GM21825 (cell line): ENCODE results near the gene THSD7A.

Experiments used
- ATAC-seq: cut with Tn5 transposase; IDR thresholded peaks from one replicate; pipeline ENCODE4 v1.9.1; 2021; ENCODE audit warnings: mild to moderate bottlenecking, moderate library complexity; ENCODE audit not compliant: unreplicated experiment

Gene THSD7A

DNA sequence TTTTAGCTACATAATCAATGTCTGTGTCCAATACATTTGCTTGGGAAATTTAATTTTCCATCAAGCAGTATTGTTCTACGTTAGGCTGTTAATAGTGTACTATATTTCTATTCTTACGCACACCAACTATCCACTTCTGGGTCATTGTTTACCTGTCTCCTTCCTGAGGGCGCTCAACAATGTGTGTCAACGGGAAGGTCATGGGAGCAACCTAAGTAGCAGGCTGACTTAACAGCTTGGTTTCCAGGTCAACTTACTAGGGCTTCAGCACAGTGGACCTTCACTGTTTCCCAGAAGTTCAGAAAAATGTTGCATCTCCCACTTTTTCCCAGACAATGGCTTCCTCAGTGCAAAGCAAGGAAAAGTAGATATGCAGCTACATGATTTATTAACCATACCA is 13.7 kb downstream of the THSD7A start:
- ATAC-seq = no peak

DNA sequence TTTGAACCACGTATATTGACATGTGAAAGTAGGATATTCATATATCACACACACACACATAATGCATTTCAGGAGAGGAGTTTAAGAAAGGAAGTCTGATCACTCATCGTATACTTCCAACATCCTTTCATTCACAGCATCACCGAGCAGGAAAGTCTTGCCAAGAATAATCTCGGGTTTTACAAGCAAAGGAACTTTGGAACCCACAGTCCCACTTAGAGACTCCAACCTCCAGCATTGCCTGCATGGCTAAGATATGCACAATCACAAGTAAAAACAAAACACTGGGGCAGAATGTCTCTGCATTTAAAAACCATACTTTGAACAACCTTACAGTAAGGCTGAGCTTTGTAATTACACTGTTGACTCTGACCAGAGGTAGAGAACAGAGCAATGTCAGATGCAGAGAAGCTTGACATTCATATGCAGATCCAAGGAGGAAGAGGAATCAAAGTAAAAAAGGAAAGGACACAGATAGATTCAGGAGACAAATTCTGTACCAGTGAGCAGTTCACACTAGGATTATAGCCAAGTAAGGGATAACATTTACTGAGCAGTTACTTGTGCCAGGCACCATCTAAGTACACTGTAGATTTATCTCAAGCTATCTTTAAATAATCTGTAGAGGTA is 14.8 kb downstream of the THSD7A start:
- ATAC-seq = no peak

DNA sequence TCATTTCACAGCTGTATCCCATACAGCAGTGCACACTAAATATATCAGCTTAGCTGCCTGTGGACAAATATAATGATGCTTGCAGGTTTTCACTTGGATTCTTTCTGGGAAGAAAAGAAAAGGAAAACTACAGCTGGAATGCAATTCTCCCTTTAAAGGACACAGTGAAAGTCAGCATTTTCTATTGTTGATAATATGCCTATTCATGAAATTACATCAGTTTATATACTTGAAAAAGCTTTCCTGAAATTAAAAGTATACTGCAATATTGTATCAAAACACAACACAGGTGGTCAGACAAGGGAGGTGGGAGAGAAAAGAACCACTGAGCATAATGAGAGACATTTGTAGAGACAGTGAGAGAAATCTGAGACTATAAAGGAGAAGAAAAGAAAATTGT is 20.3 kb downstream of the THSD7A start:
- ATAC-seq = no peak

DNA sequence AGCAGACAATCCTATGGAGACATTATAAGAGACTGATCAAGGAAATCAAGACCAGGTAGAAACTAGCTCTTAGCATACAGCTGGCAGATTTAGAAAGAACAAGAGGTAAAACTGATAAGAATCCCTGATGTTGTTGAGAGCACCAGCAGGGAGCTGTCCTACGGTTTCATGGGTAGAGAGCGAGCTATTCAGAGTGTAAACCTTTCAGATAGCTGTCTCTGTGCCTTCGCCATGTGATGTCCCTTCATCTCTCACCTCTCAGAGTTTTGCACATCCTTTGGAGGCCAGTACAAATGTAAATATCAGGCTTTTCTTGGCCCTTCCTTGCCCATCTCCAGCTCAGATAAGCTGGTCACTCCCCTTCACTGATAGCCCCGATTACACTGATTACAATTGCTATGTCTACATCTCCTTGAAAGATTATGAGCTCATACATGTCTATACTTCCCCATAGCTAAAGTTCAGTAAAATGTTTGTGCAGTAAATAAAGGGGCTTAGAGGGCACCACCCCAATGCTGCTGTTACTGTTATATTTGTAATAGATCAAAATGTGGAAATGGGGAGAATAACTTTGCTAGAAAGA is 21.9 kb downstream of the THSD7A start:
- ATAC-seq = no peak

DNA sequence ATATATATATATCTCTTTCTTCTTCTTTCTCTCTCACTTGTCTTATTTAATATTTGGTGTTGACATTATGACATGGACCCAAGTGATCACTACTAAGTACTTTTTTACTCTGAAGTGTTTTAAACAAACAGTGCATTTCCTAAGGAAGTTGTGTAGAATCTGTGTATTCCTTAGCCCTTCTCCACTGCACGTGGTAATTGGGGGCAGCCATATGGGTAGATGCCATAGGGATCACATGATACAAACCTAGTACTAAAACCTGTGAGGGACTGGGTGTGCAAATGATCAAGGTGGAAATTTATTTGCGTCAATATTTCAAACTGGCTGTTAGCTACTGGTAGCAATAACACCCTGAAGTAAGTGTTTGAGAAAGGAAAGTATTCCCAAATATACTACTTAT is 25.0 kb downstream of the THSD7A start:
- no peak for ATAC-seq

DNA sequence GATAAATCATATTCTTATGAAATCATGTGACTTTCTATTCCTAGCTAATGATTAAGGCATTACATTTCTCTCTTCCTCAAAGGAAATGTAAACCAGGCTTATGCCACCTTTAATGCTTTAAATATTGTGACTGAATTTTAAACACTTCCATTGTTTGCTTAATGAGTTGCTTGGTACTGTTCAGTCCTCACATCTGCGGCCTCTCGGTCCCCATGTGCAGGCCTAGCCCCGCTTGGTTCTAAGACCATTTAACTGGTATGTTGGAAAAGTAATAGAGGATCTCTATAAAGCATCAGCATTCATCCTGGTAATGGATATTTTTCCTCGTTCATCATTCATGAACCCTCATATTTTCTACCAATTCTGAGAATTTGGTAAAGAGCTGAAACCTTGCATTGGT is 27.4 kb downstream of the THSD7A start:
- no peak for ATAC-seq

DNA sequence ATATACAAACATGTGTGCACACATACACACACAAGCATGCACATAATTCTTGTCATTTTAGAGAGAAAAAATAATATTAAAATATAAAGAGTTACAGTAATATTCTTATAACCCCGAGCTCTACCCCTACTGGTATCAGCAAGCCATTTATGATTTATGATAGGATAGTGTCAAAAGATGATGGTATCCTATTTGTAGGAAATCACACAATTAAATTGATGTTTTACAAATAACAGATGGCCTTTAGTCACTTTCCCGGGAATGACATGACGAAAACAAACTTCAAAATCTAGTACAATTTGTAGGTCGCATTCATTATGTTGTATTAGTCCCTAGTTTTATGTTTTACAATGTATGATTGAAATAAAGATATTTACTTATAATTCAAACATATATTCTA is 36.8 kb downstream of the THSD7A start:
- no peak for ATAC-seq

DNA sequence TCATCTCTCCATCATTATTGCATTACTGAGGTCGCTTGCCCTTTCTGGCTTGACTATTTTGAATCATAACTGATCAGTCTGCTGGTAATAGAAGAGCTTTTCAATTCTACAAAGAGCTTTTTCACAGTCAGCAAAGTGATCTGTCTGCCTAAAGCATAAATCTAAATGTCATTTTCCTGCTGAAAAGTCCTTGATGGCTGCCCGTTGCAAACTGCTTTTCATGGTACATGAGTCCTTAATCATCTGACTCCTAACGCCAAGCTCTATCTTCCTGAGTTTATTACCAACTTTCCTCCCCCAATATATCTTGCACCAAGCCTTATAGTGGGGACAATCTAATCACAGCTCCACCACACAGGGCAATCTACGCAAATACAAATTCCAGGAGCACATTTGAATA is 39.8 kb downstream of the THSD7A start:
- no peak for ATAC-seq

DNA sequence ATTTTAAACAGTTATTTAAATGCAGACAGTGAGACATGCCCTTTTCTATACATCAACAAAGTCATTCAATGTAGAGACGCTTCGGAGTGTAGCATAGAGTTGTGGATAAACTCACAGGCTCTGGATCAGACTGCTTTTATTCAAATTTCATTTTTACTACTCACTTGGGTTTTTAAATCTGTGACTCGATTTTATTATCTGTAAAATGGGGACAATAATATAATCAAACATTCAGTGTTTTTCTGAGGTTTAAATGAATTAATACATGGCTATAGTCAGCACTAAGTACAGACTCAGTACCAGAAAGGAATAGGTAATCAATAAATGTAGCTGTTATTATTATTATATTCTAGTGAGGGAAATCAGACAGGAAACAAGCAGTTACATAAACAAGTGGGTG is 43.4 kb downstream of the THSD7A start:
- no peak for ATAC-seq

DNA sequence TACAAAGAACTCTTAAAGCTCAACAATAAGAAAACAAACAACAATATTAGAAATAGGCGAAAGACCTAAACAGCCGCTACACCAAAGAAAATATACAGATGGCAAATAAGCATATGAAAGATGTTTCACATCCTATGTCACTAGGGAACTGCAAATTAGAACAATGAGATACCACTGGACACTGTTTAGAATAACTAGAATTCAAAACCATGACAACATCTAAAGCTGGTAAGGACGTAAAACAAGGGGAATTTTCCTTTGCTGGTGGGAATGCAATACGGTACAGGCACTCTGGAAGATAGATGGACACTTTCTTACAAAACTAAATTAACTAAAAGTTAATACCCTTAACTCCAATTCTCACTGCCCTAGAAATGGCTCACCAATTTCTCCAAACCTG is 44.5 kb downstream of the THSD7A start:
- ATAC-seq = no peak

DNA sequence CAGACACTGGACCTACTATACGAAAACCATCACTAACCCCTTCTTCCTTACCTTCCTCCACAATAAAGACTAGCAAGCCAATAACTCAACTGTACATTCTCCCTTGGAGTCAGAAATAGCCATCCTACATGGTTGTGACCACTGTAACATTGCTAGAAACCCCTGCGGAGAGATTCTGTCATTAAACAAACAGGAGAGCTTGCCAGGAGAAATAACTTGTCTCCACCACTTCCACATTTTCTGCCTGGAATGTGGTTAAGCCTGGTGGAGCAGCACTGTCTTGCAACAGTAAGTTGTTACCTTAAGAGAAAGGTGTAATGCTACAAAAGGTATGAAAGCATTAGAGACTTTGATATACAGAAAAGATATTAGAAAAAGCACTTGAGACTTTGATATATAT is 45.8 kb downstream of the THSD7A start:
- ATAC-seq = no peak

DNA sequence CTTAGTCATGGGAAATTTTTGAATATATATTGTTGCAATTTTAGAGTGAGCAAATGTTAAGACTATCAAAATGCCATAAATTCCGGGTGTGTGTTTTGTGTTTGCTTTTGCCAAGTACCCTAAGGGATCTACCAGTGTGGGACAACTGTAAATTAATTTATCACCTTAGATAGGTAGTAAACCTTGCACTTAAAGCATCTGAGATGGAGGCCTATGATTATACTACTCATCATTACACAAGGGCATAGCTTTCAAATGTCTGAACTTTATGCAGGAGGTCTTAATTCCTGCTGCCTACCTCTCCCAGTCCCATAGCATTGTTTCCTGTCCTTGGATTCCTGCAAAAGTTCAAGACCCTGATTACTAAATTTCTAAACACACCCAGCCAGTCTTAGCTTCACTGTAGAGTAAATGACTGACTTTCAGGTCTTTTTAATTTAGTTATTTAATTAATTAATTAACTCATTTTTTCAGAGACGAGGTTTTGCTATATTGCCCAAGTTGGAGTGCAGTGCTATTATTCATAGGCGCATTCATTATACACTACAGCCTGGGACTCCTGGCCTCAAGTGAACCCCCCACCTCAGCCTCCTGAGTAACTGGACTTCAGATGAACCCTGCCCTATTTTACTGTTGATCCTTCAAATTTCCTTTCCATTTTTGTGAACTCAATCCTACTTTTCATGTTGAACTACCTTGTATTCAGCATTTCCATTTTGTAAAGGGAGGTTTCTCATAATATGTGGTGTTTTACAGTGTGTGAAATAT is 47.0 kb downstream of the THSD7A start:
- ATAC-seq = no peak

DNA sequence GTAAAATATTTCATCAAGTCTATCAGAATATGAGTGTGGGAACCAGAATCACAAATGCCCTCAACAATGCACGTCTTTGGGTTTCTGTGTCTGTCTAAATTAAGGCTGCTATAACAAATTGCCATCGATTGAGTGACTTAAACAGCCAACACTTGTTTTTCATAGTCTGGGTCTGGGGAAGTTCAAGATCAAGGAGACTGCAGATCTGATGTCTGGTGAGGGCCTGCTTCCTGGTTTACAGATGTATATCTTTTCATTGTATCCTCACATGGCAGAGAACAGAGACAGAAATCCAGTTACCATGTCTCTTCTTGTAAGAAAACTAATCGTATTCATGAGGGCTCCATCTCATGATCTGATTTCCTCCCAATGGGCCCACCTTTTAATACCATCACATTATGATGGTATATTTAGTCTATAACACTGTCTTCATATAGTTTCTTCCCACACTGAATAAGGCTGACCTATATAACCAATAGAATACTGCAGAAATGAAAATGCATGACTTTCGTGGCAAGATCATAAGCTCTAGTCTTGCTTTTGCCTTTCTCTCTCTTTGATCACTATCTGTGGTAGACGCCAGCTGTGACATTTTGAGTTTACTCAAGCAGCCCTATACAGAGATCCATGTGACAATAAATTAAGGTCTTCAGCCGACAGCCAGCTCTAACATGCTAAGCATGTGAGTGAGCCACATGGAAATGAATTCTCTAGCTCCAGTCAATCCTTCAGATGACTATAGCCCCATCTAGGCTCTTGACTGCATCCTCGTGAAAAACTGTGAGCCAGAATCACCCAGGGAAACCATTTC is 51.9 kb downstream of the THSD7A start:
- ATAC-seq = no peak

DNA sequence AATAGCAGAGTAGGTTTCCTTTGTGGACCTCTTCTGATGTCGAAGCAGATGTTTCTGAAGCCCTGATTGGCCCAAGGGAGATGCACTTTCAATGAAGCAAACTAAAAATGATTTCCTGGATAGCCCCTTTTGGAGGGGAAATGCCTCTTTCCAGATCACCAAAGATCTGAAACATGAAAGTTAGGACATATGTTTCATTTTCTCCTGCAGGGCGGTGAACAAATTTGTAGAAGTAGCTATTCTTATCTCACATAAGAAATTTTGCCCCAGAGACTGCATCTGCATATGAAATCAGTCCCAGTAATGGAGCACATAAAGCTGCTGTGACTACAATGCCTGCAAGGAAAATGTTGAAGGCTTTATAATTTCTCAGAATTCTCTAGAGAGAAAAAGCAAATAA is 56.0 kb downstream of the THSD7A start:
- no peak for ATAC-seq

DNA sequence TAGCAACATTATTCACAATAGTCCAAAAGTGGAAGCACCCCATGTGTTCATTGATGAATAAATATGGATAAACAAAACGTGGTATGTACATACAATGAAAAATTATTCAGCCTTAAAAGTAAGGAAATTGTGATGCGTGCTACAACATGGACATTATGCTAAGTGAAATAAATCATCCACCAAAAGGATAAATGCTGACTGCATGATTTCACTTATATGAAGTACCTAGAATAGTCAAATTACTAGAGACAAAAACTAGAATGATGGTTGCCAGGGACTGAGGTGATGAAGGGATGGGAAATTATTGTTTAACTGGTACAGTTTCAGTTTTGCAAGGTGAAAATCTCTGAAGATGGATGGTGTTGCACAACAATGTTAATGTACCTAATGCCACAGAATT is 56.6 kb downstream of the THSD7A start:
- no peak for ATAC-seq

DNA sequence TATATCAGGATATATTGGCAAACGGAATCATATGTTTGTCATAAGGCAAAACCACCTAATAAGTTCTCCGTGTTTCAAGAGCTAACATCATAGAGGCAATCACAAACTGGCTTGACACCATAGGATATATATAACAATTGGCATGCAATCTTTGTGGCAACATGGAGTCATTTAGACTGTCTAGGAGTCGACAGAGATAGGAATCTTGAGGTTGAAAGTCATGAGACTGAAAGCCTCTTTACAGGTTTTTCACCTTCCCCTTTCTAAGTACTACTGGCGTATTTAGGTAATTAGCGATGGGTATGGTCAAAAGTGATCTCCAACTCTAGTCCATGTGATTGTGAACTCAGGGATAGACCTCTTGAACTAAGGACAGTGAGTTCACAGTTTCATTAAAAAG is 63.7 kb downstream of the THSD7A start:
- no peak for ATAC-seq

DNA sequence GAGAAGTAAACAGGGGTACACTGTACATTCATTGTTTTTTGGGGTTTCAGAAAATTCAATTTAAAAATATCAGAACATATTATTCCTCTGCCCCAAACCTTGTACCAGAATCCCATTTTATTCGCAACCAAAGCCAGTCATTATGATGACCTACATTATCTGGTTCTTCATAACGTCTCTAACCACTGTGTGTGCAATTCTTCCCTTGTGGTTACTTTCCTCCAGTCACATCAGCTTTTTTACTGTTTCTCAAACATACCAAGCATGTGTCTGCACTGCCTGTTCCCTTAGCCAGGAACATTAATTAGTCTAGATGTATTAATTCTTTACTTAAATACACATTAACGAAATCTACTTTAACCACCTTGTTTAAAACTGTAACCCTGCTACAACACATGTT is 64.8 kb downstream of the THSD7A start:
- no peak for ATAC-seq

DNA sequence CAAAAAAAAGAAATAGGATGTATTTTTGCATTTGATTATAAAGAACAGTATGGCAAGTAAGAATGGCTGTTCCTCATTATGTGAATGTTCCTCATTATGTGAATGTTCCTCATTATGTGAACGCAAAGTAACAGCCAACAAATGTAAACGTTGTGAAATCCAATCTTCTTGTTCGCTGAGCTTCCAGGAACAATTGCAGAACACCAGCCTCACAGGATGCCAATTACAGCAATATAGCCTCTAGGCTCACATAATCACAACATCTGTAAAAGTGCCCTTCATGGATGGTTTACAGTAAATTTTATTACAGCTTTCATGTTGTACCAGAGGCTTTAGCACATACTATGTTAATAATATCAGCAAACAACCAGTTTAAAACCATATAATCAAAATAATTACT is 71.6 kb downstream of the THSD7A start:
- no peak for ATAC-seq

DNA sequence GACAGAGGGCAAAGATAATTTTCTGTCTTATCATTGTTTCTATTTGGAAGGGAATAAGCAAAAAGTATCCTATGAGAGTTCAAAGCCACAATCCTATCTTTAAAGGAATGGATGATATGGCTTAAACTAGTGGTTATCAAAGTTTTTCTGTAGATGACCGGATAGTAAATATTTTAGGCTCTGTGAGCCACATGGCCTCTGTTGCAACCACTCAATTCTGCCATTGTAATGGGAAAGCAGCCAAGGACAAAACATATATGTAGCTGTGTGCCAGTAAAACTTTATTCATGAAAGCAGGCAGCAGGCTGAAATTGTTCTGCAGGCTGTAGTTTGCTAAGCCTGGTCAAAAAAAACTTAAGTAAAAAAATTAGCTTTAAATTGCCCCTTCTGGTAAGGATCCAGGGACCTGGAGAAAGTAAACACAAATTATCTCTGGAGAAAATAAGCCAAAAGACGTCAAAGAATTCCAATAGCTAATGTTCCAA is 73.3 kb downstream of the THSD7A start:
- no peak for ATAC-seq

DNA sequence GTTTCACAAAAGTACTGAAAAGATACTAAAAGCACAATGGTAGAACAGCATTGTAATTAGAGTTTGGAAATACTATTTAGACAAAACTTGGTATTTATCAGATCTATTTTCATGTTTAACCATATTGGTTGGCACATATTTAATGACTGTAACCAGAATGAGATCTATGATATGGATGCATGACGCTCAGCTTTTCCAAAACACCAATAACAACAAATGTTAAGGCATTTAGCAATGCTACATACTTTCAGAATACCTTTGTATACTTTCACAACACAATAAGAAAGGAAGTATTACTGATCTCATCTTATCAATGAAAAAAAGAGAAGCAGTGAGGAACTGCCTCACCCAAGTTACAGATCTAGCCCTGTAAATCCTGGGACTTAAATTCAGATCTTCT is 74.8 kb downstream of the THSD7A start:
- no peak for ATAC-seq

DNA sequence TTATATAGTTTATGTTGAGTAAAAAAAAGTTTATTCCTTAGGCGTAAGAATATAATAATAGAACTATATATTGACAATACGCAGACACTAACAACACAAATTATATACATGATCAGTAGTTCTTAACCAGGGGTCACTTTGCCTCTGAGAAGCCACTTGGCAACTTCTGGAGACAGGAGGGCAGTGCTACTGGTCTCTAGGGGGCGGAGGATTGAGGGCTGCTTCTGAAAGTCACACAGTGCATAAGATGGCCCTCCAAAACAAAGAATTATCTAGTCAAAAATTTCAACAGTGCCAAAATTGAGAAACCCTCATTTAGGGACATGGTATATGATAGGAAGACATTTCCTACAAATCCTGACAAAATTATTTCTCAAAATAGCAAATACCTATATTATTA is 77.1 kb downstream of the THSD7A start:
- ATAC-seq = no peak

DNA sequence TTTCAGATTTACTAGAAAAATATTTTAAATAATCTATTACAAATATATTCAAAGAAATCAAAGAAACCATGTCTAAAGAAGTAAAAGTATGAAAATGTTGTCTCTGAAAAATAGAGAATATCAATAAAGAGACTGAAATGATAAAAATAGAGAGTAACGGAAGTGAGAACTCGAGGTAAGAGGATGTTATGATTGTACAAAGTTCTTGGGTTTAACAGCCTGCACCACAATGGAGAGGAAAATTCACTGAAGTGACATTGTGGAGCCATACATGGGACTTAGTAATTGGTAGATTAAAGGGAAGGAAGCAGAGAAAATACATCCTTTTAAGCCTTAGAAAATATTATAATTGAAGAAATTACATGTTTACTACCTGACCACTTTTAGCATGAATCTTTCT is 77.9 kb downstream of the THSD7A start:
- no peak for ATAC-seq
